ENCODE measurements around the gene FRMPD4. TPM values are rescaled to one million over a fixed set of nuclear protein-coding genes. Genes with fewer than 3 reads are reported as not detected.
A peak's percentile ranks its signal among the peaks of the same experiment; 100 is the strongest.

Gene FRMPD4
- total and polyA plus RNA-seq, 10 of the 15 experiments (the other 5 are each of a cell fraction or from before 2014, with no cell fraction given) = not detected

DNA sequence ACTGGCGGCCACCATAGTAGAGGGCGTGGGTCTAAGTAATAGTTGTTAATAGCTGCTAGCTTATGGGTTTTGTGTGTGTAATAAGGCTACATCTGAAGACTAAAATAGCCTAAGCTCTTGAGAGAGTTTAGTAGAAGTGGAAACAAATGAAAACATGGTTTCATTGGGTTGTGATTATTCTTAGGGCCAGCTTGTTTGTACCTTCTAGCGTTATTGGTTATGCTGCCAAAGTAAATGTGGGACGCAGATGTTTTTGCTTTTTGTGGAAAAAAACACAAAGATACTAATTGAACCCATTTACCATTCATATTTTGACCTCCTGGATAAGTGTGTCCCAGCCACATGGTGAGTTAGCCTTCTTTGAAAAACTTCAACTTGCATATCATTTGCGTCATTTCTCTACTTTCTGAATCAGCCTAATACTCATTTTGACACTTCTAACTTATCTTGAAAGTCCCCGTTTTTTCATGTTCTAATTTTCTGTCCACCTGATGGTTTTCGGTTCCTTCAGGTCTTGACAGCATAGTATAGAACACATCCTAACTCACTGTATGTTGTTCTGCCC lies 305.3 kb downstream of the FRMPD4 start (continued):
- TF ChIP-seq MXI1 (IDR thresholded peaks at IDR 0.05; ENCODE audit: low read depth, low read length) = no peak
- TF ChIP-seq, protein P1, sequence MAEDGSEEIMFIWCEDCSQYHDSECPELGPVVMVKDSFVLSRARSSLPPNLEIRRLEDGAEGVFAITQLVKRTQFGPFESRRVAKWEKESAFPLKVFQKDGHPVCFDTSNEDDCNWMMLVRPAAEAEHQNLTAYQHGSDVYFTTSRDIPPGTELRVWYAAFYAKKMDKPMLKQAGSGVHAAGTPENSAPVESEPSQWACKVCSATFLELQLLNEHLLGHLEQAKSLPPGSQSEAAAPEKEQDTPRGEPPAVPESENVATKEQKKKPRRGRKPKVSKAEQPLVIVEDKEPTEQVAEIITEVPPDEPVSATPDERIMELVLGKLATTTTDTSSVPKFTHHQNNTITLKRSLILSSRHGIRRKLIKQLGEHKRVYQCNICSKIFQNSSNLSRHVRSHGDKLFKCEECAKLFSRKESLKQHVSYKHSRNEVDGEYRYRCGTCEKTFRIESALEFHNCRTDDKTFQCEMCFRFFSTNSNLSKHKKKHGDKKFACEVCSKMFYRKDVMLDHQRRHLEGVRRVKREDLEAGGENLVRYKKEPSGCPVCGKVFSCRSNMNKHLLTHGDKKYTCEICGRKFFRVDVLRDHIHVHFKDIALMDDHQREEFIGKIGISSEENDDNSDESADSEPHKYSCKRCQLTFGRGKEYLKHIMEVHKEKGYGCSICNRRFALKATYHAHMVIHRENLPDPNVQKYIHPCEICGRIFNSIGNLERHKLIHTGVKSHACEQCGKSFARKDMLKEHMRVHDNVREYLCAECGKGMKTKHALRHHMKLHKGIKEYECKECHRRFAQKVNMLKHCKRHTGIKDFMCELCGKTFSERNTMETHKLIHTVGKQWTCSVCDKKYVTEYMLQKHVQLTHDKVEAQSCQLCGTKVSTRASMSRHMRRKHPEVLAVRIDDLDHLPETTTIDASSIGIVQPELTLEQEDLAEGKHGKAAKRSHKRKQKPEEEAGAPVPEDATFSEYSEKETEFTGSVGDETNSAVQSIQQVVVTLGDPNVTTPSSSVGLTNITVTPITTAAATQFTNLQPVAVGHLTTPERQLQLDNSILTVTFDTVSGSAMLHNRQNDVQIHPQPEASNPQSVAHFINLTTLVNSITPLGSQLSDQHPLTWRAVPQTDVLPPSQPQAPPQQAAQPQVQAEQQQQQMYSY (CRISPR knock-in tag; IDR thresholded peaks at IDR 0.05) = no peak
- TF ChIP-seq NBN (IDR thresholded peaks at IDR 0.05) = peak; percentile 62; the same call in 1 of the 2 replicates
- no peak for TF ChIP-seq SIX5 (IDR thresholded peaks at IDR 0.05; ENCODE audit: low read depth, low read length, severe bottlenecking)
- TF ChIP-seq JUND (IDR thresholded peaks at IDR 0.05; ENCODE audit: low read depth, low read length) = peak; percentile 71; the same call in 1 of the 2 replicates
- peak; percentile 76 for TF ChIP-seq IKZF1 (conservative IDR thresholded peaks at IDR 0.05)
- TF ChIP-seq KAT2A (conservative IDR thresholded peaks at IDR 0.05; ENCODE audit: control insufficient read depth, low read depth, low read length) = no peak
- 0 out of 2 replicates have a peak, but pooled peaks have one; percentile 48 for TF ChIP-seq TCF3 (IDR thresholded peaks at IDR 0.05; ENCODE audit: borderline replicate concordance, insufficient read depth, low read depth, low read length)
- peak; percentile 94 for TF ChIP-seq TCF7 (IDR thresholded peaks at IDR 0.05; ENCODE audit: borderline replicate concordance)
- peak; percentile 74 for TF ChIP-seq CREB1 (IDR thresholded peaks at IDR 0.05; ENCODE audit: low read depth)
- peak; percentile 62; the same call in 1 of the 2 replicates for TF ChIP-seq BACH1 (IDR thresholded peaks at IDR 0.05; ENCODE audit: borderline replicate concordance)
- TF ChIP-seq KDM1A (IDR thresholded peaks at IDR 0.05; ENCODE audit: borderline replicate concordance) = no peak
- peak; percentile 45; the same call in 1 of the 2 replicates for TF ChIP-seq EED (IDR thresholded peaks at IDR 0.05; ENCODE audit: low read depth)
- TF ChIP-seq MTA3 (IDR thresholded peaks at IDR 0.05; ENCODE audit: borderline replicate concordance, low read length) = peak; percentile 62; the same call in 1 of the 2 replicates
- no peak for TF ChIP-seq CBX3 (IDR thresholded peaks at IDR 0.05; ENCODE audit: borderline replicate concordance, low read depth)
- TF ChIP-seq NFIC (IDR thresholded peaks at IDR 0.05; ENCODE audit: low read depth, low read length) = peak; percentile 92
- no peak for TF ChIP-seq WRNIP1 (IDR thresholded peaks at IDR 0.05; ENCODE audit: borderline replicate concordance, low read depth, low read length)
- TF ChIP-seq, protein P2, sequence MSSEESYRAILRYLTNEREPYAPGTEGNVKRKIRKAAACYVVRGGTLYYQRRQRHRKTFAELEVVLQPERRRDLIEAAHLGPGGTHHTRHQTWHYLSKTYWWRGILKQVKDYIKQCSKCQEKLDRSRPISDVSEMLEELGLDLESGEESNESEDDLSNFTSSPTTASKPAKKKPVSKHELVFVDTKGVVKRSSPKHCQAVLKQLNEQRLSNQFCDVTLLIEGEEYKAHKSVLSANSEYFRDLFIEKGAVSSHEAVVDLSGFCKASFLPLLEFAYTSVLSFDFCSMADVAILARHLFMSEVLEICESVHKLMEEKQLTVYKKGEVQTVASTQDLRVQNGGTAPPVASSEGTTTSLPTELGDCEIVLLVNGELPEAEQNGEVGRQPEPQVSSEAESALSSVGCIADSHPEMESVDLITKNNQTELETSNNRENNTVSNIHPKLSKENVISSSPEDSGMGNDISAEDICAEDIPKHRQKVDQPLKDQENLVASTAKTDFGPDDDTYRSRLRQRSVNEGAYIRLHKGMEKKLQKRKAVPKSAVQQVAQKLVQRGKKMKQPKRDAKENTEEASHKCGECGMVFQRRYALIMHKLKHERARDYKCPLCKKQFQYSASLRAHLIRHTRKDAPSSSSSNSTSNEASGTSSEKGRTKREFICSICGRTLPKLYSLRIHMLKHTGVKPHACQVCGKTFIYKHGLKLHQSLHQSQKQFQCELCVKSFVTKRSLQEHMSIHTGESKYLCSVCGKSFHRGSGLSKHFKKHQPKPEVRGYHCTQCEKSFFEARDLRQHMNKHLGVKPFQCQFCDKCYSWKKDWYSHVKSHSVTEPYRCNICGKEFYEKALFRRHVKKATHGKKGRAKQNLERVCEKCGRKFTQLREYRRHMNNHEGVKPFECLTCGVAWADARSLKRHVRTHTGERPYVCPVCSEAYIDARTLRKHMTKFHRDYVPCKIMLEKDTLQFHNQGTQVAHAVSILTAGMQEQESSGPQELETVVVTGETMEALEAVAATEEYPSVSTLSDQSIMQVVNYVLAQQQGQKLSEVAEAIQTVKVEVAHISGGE (CRISPR knock-in tag; IDR thresholded peaks at IDR 0.05) = no peak
- TF ChIP-seq E2F8 (IDR thresholded peaks at IDR 0.05; ENCODE audit: low read depth, partially characterized antibody) = no peak
- TF ChIP-seq, protein P3, sequence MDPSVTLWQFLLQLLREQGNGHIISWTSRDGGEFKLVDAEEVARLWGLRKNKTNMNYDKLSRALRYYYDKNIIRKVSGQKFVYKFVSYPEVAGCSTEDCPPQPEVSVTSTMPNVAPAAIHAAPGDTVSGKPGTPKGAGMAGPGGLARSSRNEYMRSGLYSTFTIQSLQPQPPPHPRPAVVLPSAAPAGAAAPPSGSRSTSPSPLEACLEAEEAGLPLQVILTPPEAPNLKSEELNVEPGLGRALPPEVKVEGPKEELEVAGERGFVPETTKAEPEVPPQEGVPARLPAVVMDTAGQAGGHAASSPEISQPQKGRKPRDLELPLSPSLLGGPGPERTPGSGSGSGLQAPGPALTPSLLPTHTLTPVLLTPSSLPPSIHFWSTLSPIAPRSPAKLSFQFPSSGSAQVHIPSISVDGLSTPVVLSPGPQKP (IDR thresholded peaks at IDR 0.05; ENCODE audit: low read depth, low read length) = no peak

Data from GM12878 (cell line).